Adrenal gland (tissue), 5 donors: ENCODE results near the gene PHIP.

Experiments
- CTCF ChIP-seq, 6 experiments: fragments of 450-650 bp in 4 of 6; fragments of 200-600 bp in 2 of 6; sonication (generic) in 1 of 6; IDR thresholded peaks; 1 replicate in 5 of 6; 2 replicates in 1 of 6; pipeline versions ENCODE4 v1.5.1 to v1.8.0; 2016 to 2021; ENCODE audit warnings: antibody characterized with exemption in 6 of 6, mild to moderate bottlenecking in 2 of 6, moderate library complexity in 1 of 6
- POLR2A ChIP-seq, 2 donors: fragments of 450-650 bp; IDR thresholded peaks; one replicate each; pipeline ENCODE4 v1.6.1; 2017; ENCODE audit warnings: antibody characterized with exemption in 2 of 2, mild to moderate bottlenecking in 2 of 2, moderate library complexity in 1 of 2
- donor health status: DM: no; HTN: no; CAD: no.

DNA sequence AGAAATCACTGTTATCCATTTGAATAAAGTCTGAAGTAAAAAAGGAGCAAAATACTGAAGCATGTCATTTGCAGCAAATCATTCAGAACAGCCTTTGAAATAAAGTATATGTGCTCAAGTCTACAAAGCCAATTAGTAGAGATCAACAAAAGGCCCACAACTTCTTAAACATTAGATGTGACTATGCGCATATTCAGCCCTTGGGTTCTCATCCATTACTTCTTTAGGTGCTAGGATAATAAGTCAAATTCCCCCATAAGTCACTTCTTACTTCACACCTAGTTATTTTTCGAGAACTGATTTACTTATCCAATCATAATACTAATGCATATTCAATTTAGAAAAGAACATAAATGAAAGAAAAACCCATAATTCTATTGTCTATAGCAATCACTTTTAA is 31.0 kb downstream of the PHIP start:
- TF ChIP-seq POLR2A (IDR thresholded peaks at IDR 0.05) (no peak), CTCF (IDR thresholded peaks at IDR 0.05) (no peak)
